T-helper 22 cell (primary cell): ENCODE results near the gene PNPLA2.

Experiments
- DNase-seq: peaks from one replicate; pipeline ENCODE4 v3.0.0-alpha.2; 2020; ENCODE audit warnings: low read depth

The PNPLA2 gene

DNA sequence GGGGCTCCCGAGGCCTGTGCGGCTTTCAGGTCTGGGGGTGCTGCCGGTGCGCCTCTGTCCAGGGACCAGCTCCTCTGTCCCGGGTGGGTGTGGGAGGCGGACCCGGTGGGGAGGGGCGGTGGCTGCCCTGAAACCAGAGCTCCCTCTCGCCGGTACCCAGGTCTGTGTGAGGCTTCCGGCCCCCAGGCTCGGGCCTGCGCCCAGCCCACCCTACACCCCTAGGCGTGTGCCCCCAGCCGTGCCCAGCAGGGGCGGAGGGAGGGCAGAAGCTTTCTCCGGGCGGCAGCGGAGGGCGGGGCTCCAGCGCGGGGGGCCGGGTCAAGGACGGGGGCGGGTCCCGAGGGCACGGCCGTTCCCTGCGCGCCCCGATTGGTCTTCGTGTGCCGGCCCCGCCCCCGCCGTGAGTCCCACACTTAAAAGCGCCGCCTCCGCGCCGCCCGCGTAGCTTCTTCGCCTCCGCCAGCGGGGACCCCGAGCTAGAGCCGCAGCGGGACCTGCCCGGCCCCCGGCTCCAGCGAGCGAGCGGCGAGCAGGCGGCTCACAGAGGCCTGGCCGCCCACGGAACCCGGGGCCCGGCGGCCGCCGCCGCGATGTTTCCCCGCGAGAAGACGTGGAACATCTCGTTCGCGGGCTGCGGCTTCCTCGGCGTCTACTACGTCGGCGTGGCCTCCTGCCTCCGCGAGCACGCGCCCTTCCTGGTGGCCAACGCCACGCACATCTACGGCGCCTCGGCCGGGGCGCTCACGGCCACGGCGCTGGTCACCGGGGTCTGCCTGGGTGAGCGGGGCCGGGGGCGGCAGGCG, 616 bp downstream of the PNPLA2 start:
- peak; percentile 85 for DNase-seq

DNA sequence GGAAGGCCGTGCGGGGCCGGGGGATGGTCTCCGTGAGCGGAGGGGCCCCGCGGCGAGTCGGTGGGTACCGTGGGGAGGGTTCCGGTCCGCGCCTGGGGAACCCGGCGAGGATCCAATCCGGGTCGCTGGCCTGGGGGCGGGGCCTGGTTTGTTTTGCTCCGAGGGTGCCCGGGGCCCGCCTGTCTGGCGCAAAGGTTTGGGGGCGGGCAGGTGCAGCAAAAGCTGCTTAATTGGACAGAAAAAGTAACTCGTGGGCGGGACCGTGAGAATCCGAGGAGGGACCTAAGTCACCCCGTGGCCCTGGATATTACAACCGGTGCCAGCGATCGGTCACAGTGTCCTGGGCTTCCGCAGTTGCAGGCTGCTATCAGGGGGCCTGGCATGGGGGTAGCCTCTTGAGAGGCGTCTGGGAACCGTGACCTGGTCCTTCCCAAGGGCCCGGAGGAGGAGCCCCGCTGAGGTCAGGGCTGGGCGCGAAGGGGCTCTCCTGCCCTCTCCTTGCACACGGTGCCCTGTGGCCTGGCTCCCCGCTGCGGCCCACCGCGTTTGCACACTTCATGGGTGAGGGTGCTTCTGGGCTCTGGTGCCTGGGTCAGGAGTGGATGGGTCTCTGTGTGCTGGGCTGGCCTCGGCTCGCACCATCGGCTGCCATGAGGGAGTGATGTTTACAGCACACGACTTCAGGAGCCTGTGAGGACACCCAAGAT, 1.4 kb downstream of the PNPLA2 start:
- DNase-seq, result peak; percentile 94

DNA sequence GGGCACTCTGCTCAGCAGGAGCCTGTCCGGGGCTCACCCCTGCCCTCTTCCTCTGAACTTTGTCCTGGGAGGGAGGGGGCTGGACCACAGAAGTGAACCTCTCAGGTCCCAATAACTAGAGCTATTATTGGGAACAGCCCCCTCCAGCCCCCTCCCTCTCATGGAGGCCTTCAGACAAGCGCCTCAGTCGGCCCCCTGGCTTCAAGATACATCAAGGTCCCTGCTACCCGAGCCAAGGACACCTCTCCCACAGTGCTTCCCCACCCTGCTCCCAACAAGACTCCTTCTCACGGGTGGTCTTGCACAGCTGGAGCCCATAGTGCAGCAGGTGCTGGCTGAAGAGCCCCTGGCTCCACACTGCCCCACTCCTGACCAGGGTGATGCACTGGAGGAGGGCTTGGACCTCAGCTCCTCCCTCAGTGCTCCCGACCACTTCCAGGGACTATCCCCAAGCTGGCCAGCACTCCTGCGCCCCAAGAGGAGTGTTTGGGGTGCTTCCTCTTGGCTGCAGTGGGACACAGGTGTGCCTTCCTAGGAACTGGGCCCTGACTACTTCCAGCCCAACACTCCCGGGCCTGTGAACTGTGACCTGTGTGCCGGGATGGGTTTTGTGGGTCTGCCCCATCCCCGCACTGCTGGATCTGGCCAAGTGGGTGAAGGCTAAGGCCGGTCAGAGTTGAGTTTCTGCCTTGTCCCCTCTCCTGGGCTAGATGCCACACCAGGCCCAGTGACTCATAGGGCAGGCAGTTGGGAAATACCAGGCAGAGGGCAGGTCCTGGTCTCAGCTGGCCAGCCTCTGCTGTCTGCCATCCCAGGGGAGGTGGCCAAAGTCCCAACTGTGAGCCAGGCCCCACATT, 2.2 kb downstream of the PNPLA2 start:
- DNase-seq, result no peak

DNA sequence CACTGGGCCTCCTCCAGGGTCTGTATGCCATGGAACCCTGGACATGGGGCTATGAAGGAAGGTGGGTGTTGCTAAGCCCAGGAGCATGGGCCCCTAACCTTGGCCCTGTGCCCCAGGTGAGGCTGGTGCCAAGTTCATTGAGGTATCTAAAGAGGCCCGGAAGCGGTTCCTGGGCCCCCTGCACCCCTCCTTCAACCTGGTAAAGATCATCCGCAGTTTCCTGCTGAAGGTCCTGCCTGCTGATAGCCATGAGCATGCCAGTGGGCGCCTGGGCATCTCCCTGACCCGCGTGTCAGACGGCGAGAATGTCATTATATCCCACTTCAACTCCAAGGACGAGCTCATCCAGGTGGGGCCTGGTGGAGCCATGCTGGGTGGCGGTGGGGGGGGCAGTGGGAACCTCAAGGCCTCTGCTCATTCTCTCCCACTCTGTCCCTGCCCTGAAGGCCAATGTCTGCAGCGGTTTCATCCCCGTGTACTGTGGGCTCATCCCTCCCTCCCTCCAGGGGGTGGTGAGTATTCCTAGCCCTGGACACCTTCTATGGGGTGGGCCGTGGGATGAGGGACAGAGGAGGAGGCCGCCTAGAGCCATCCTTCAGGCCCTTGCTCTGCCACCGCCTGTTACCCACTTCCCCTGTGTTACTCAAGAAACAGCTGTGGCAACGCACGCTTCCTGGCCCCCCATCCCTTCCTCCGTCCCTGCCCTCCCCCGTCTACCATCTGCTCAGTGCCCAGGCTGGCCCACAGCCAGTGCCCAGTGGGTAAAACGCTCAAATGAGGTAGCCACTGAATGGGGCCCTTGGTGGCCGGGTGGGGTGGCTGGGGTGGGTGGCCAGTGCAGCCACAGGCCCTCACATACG, 3.0 kb downstream of the PNPLA2 start:
- DNase-seq, result no peak

DNA sequence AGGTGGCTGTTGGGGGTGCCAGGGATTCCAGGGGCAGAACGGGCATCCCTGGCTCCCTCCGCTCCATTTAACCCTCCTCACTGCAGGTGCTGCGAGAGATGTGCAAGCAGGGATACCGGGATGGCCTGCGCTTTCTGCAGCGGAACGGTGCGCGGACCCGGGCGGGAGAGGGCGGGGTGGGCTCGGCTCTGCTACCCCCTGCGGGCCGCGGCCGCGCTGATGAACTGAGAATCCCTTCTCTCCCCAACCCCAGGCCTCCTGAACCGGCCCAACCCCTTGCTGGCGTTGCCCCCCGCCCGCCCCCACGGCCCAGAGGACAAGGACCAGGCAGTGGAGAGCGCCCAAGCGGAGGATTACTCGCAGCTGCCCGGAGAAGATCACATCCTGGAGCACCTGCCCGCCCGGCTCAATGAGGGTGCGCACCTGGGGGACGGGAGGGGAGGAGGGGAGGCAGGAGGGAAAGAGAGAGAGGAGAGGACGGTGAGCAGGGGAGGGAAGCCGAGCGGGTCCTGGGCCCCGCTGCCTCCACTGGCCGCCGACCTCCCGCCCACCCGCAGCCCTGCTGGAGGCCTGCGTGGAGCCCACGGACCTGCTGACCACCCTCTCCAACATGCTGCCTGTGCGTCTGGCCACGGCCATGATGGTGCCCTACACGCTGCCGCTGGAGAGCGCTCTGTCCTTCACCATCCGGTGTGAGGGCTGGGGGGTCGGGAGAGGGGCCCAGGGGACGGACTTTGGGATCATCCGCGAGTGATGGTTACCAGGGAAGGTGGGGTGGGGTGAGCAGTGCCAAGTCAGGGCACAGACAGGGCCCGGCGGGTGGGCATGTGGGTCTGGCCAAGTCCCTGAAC, 5.0 kb downstream of the PNPLA2 start:
- no peak for DNase-seq

DNA sequence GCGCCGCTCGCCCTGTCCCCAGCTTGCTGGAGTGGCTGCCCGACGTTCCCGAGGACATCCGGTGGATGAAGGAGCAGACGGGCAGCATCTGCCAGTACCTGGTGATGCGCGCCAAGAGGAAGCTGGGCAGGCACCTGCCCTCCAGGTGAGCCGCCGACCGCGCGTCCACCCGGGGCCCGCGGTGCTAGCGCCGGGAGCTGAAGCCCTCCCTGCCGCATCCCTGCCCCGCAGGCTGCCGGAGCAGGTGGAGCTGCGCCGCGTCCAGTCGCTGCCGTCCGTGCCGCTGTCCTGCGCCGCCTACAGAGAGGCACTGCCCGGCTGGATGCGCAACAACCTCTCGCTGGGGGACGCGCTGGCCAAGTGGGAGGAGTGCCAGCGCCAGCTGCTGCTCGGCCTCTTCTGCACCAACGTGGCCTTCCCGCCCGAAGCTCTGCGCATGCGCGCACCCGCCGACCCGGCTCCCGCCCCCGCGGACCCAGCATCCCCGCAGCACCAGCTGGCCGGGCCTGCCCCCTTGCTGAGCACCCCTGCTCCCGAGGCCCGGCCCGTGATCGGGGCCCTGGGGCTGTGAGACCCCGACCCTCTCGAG, 5.7 kb downstream of the PNPLA2 start:
- no peak for DNase-seq

DNA sequence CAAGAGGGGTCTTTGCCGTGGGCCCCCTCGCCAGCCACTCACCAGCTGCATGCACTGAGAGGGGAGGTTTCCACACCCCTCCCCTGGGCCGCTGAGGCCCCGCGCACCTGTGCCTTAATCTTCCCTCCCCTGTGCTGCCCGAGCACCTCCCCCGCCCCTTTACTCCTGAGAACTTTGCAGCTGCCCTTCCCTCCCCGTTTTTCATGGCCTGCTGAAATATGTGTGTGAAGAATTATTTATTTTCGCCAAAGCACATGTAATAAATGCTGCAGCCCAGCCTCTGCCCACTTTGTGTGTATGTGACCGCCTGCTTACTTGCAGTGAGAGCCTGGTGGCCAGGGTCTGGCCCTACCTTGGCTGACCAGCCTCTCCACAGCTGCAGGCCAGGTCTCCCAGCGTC, 6.2 kb downstream of the PNPLA2 start:
- DNase-seq, result no peak

DNA sequence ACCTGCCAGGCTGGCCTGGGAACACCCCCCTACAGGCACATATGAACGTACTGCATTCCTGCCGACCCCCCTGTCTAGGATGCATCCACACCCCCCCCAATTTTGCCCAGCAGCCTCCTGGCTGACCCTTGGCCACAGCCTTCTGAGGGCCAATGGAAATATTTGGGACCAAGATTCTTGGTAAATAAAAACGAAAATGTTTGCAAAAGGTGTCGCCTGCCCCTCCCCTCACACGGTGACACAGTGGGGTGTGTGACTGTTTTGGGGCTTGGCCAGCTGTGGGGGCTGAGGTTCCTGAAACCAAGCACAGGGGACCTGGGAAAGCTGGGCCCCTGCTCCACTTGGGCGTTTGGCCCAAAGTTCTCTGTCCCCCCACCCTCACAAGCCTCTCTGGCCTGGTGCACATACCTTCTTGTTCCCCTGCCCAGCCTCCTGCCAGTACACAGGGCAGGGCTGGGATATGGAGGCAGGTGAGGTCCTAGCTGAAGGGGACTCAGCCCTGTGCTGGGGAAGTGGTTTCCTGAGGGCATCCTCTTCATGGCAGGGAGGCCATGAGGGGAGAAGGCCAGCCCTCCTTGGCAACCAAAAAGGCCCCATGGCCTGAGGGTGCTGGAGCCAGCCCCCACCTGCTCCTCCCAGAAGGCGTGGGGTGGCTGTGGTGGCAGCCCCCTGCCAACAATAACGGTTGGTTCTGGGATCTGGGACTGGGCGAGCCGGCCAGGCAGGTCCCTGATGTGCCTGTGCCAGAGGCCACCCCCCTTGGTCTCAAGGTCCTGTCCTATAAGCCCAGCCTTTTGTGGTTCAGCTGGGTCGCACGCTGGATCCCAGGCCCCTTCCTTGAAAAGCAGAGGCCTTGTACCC, 6.9 kb downstream of the PNPLA2 start:
- DNase-seq, result no peak

DNA sequence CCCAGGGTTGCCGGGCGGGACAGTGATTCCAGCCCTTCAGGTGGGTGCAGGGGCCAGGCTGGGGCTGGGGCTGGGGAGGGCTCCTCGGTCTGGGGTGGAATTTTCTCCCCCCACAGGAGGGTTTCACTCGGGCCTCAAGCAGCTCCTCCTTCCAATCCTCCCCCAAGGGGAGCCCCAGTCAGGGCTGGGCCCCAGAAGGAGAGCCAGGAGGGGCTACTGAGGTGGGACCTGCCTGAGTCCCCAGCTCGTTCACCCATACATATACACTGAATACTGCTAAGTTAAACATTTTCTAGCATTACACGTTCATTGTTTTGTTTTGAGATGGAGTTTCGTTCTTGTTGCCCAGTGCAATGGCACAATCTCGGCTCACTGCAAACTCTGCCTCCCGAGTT, 7.5 kb downstream of the PNPLA2 start:
- no peak for DNase-seq

DNA sequence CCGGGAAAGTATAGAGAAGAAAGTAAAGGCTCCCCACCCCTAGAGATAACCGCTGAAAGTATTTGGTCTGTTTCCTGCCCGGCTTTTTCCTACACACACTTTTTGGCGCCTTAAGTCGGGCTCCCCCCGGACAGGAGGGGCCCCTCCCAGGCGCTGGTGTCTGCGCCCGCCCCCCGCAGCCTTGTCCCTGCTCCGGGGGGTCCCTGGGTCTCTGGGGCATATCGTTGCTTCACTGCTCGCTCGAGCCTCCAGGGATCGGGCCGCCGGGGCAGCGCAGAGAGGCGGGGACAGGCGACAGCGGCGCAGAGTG, 8.1 kb downstream of the PNPLA2 start:
- no peak for DNase-seq

DNA sequence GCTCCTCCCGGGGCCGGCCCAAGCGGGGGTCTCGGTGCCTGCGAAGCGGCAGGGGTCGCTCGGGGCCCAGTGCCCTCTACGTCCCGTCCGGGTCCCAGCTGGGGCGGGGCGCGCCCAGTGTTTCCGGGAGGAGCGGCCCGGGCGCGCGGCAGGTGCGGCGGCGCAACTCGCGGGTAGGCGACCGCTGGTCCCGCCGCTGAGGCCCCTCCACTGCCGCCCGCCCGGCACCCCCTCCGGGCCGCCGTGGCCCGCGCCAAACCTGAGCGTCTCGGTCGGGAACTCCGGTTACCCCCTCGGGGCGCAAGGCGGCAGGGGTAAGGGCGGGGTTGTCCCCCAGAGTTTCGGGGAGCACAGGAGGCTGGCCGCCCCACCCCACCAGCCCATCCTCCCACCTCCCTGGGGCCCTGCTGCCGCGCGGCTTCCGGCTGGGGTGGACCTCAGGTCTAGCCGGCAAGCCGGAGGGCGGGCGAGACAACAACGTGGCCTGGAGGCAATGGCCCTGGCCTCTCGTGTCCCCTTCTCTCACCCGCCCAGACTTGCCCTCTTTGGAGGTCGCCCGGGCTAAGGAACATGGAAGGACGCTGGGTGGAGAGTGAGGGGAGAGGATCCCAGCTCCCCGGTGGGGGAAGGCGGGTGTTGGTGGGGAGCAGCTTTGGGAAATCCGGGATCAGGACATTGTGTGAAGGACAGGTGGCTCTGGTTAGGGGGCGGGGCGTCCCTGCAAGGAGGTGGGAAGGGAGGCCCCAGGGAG, 8.6 kb downstream of the PNPLA2 start:
- no peak for DNase-seq

DNA sequence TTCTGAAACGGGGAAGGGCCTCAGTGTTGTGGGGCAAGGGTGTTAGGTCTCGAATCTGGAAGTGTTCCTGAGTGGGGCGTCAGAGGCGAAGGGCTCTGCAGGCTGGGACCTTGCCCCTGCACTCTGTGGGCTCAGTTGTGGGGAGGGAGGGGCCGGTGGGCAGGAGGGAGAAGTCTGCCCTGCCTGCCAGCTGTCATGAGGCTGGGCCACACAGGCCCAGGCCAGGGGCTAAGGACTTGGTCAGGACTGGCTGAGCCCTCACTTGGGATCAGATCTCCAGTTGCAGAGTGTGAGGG, 9.1 kb downstream of the PNPLA2 start, which contains the start of gene CRACR2B:
CRACR2B (plus strand) TSS at position 23 of the 296 bp plus-strand sequence. CDS start 689 bp downstream, outside the sequence.
- DNase-seq, result no peak

DNA sequence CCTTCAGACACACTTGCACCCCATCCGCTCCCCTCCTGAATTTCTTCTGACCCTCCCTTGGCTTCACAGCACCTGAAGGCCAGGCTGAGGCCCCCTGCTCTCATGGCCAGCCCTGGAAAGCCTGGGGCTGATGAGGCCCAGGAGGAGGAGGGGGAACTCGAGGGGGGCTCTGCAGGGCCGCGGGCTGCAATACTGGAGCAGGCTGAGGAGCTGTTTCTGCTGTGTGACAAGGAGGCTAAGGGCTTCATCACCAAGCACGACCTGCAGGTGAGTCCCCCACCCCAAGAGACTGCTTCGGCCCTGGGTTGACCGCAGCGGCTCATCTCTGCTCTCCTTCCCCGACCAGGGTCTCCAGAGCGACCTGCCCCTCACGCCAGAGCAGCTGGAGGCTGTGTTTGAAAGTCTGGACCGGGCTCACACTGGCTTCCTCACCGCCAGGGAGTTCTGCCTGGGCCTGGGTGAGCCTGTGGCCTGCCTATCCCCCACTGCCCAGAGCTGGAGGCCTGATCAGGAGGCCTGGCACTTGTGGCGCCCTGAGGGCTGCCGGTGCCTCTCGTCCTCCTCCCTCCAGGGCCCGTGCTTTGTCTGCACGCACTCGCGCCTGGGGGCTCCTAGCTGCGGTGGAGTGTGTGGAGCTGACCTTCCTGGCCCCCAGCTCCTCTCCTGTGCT, 9.9 kb downstream of the PNPLA2 start:
- no peak for DNase-seq

DNA sequence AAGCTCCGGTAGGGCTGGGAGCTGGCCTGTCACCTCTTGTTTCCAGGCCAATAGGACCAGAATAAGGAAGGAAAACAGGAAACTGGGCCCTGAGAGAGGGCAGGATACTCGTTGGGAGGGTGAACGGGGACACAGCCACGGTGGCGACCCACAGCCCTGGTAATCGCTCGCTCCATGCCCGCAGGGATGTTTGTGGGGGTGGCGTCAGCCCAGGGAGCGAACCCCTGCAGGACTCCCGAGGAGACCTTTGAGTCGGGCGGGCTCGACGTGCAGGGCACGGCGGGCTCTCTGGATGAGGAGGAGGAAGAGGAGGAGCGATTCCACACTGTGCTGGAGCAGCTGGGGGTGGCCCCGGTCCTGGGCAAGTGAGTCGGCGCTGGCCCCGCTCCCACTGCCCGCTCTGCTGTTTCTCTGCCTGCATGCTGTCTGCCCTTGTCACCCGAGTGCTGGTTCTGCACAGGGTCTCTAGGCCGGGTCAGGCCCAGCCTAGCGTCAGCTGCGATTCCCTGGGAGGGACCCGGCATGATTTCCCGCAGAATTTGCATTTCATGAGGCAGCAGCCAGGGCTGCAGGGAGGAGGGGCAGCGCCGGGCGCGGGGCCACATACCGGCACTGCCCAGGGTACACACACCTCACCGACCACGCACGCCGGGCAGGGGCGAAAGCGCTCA, 10.6 kb downstream of the PNPLA2 start:
- no peak for DNase-seq

DNA sequence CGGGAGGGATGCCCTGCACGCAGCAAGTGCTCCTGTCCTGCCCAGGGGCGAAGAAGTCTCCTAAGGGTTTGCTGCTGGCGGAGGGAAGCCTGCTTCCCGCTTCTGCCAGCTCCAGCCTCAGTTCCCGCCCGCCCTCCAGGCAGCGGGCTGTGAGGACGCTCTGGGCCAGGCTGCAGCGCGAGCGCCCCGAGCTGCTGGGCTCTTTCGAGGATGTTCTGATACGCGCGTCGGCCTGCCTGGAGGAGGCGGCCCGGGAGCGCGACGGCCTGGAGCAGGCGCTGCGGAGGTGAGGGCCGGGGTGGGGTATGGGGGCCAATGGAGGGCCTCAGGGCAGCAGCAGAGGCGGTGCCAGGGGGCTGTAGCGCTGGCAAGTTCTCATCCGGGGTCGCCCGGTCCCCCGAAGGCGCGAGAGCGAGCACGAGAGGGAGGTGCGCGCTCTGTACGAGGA, 11.2 kb downstream of the PNPLA2 start:
- DNase-seq, result no peak

DNA sequence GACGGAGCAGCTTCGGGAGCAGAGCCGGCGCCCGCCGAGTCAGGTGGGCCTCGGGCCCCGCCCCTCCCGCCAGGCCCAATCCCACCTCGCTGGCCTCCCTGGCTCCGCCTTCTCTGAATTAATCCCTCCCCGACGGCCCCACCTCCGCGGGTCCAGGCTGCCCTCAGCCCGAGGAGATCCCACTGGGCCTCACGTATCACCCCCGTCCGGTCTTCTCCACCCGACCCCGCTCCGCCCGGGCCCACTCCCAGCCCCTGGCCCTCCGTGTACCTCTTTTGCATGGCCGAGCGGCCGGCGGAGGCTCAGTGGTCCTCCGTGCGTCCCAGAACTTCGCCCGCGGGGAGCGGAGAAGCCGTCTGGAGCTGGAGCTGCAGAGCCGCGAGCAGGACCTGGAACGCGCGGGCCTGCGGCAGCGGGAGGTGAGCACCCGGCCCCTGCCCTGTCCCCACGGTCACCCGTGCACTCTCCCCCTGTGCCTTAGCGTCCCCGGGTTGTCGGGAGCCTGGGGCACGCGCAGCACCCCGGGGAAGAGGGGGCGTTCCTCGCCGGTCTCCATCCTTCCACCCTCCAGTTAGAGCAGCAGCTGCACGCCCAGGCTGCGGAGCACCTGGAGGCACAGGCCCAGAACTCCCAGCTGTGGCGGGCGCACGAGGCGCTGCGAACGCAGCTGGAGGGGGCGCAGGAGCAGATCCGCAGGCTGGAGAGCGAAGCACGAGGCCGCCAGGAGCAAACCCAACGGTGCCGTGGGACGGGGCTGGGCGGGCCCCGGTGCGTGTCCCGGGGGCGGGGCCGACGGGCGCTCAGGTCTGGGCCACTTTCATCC, 11.8 kb downstream of the PNPLA2 start:
- peak; percentile 52 for DNase-seq
